Measurements from ENCODE around the gene TM9SF1. TPM values are rescaled to one million over a fixed set of nuclear protein-coding genes. Genes with fewer than 3 reads are reported as not detected.
A peak's percentile ranks its signal among the peaks of the same experiment; 100 is the strongest.

TM9SF1 gene
- total RNA-seq, 1 experiment from 2014 or later, result 68.0 TPM

- Mint-ChIP-seq H3K4me3 (ENCODE audit: low read depth, unreplicated experiment) (no peak overlapping the region), H3K27me3 (ENCODE audit: unreplicated experiment) (no peaks in the 10 kb centered on the region), H3K4me1 (ENCODE audit: low read depth, unreplicated experiment) (peaks cover 22% of the 10 kb centered on the region), H3K9me3 (ENCODE audit: low read depth, unreplicated experiment) (no peaks in the 10 kb centered on the region), H3K36me3 (ENCODE audit: insufficient read depth, unreplicated experiment) (peaks cover 75% of the 10 kb centered on the region), H3K27ac (ENCODE audit: unreplicated experiment) (no peak overlapping the region)
- no peak for DNase-seq
- BruUV-seq (replicated peaks), result no TSS peak
- TF ChIP-seq, protein P1, sequence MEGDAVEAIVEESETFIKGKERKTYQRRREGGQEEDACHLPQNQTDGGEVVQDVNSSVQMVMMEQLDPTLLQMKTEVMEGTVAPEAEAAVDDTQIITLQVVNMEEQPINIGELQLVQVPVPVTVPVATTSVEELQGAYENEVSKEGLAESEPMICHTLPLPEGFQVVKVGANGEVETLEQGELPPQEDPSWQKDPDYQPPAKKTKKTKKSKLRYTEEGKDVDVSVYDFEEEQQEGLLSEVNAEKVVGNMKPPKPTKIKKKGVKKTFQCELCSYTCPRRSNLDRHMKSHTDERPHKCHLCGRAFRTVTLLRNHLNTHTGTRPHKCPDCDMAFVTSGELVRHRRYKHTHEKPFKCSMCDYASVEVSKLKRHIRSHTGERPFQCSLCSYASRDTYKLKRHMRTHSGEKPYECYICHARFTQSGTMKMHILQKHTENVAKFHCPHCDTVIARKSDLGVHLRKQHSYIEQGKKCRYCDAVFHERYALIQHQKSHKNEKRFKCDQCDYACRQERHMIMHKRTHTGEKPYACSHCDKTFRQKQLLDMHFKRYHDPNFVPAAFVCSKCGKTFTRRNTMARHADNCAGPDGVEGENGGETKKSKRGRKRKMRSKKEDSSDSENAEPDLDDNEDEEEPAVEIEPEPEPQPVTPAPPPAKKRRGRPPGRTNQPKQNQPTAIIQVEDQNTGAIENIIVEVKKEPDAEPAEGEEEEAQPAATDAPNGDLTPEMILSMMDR (IDR thresholded peaks at IDR 0.05; ENCODE audit: unreplicated experiment), result no peak
- intact Hi-C loops (cut with micrococcal nuclease; ENCODE audit: unreplicated experiment), result no loop called here
- CTCF ChIA-PET, result no interaction called here
Measured at GRCh38 chr14:24185741-24186140, 9.5 kb downstream of the TM9SF1 start.

GRCh38 chr14:24185026-24185425, 10.2 kb downstream of the TM9SF1 start:
- DNase-seq, result no peak
- H3K9me3 Mint-ChIP-seq (ENCODE audit: low read depth, unreplicated experiment), result no peaks in the 10 kb centered on the region
- CTCF ChIA-PET, result no interaction called here
- BruUV-seq (replicated peaks), result no TSS peak
- H3K27ac Mint-ChIP-seq (ENCODE audit: unreplicated experiment), result no peak overlapping the region
- no peaks in the 10 kb centered on the region for H3K27me3 Mint-ChIP-seq (ENCODE audit: unreplicated experiment)
- peaks cover 78% of the 10 kb centered on the region for H3K36me3 Mint-ChIP-seq (ENCODE audit: insufficient read depth, unreplicated experiment)
- H3K4me3 Mint-ChIP-seq (ENCODE audit: low read depth, unreplicated experiment), result no peak overlapping the region
- H3K4me1 Mint-ChIP-seq (ENCODE audit: low read depth, unreplicated experiment), result peaks cover 22% of the 10 kb centered on the region
- intact Hi-C loops (cut with micrococcal nuclease; ENCODE audit: unreplicated experiment), result no loop called here
- TF ChIP-seq, protein P1 (IDR thresholded peaks at IDR 0.05; ENCODE audit: unreplicated experiment), result no peak

DNA sequence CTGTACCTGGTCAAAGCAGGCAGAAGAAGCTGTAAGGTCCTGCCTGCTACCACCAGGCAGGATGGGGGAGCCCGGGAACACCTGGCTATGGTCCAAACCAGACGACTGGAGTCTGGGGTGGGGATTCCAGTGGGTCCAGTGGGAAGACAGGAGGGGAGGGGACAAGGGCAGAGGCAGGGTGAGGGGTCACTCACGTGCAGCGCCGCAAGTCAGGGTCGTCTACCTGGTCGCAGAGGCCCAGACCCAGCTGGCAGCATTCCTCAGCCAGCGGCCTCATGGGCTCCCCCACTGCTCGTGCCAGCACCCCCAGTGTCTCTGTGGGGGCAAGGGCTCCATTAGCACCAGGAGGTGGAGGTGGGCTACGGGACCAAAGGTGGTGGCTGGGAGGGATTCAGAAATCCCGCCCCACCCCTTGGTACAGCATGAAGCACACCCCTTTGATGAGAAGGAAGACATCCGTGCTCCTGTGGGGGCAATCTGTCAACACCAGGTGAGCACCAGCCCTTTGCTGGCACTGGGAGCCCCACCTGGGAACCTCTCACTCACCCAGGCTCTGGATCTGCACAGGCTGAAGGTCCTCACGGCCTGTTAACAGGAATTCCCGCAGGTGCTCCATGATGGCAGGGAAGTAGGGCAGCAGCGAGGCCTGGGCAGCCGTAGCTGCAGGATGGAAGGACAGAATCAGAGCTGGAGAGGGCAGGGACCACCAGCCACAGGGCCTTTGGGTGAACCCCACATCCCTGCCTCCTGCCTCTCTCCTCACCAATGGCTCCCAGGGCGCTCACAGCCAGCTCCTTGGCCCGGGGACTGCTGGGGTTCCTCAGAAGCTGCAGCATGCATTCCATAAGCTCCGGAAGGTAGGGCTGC, 10.9 kb downstream of the TM9SF1 start:
- intact Hi-C loops (cut with micrococcal nuclease; ENCODE audit: unreplicated experiment), result no loop called here
- Mint-ChIP-seq H3K27ac (ENCODE audit: unreplicated experiment) (no peak overlapping the region), H3K27me3 (ENCODE audit: unreplicated experiment) (no peaks in the 10 kb centered on the region), H3K9me3 (ENCODE audit: low read depth, unreplicated experiment) (no peaks in the 10 kb centered on the region), H3K36me3 (ENCODE audit: insufficient read depth, unreplicated experiment) (peaks cover 78% of the 10 kb centered on the region), H3K4me3 (ENCODE audit: low read depth, unreplicated experiment) (no peak overlapping the region), H3K4me1 (ENCODE audit: low read depth, unreplicated experiment) (peaks cover 18% of the 10 kb centered on the region)
- DNase-seq, result no peak
- TF ChIP-seq, protein P1 (IDR thresholded peaks at IDR 0.05; ENCODE audit: unreplicated experiment), result no peak
- CTCF ChIA-PET, result no interaction called here
- BruUV-seq (replicated peaks), result no TSS peak

DNA sequence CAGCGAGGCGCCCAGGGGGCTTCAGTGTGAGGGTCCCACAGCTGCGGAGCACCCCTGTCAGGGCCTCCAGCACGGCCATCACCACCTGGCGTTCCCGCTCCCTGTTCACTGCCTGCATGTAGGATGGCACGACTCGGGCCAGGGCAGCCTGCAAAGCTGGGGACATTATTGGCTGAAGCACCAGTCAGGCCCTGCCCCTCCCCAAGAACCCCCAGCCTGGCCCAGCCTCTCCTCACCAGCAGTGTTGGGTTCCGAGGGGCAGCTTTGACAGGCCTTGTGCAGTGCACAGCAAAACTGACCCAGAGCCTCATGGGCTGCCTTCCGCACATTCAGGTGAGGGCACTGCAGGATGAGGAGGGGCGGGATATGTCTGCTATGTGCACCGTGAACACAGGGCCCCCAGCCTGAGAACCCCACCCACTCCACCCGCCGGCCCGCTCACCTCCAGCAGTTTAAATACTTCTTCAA, 12.2 kb downstream of the TM9SF1 start:
- no peak for DNase-seq
- BruUV-seq (replicated peaks), result no TSS peak
- TF ChIP-seq, protein P1 (IDR thresholded peaks at IDR 0.05; ENCODE audit: unreplicated experiment), result no peak
- Mint-ChIP-seq H3K9me3 (ENCODE audit: low read depth, unreplicated experiment) (no peaks in the 10 kb centered on the region), H3K4me1 (ENCODE audit: low read depth, unreplicated experiment) (peaks cover 12% of the 10 kb centered on the region), H3K27me3 (ENCODE audit: unreplicated experiment) (no peaks in the 10 kb centered on the region), H3K27ac (ENCODE audit: unreplicated experiment) (peak overlapping the region; percentile 13), H3K36me3 (ENCODE audit: insufficient read depth, unreplicated experiment) (peaks cover 70% of the 10 kb centered on the region), H3K4me3 (ENCODE audit: low read depth, unreplicated experiment) (no peak overlapping the region)
- intact Hi-C loops (cut with micrococcal nuclease; ENCODE audit: unreplicated experiment), result no loop called here
- CTCF ChIA-PET, result no interaction called here
